Skeletal muscle tissue (tissue), 4 donors: ENCODE measurements around the gene KCNK3. TPM values are rescaled to one million over a fixed set of nuclear protein-coding genes. Genes with fewer than 3 reads are reported as not detected.
A peak's percentile ranks its signal among the peaks of the same experiment; 100 is the strongest.
"Not testable (repeated sequence)": the region's sequence is repeated elsewhere in the genome, so short reads cannot be mapped to it uniquely, and the experiment has no call there.

ENCODE experiments used
- H3K27ac ChIP-seq: one replicate; pipeline ENCODE4 v1.7.0; 2013; ENCODE audit warnings: mild to moderate bottlenecking, low read depth, low read length, inconsistent platforms
- H3K27me3 ChIP-seq, 3 donors: one replicate each; pipeline ENCODE4 v1.7.0; 2013; ENCODE audit warnings: low read length in 3 of 3; ENCODE audit not compliant: control insufficient read depth in 3 of 3, insufficient read depth in 3 of 3
- H3K36me3 ChIP-seq, 3 donors: one replicate each; pipeline ENCODE4 v1.7.0; 2013; ENCODE audit warnings: low read length in 3 of 3; ENCODE audit not compliant: control insufficient read depth in 3 of 3, insufficient read depth in 3 of 3
- H3K4me1 ChIP-seq, 3 donors: one replicate each; pipeline ENCODE4 v1.7.0; 2013; ENCODE audit warnings: low read length in 3 of 3, mild to moderate bottlenecking in 3 of 3; ENCODE audit not compliant: control insufficient read depth in 3 of 3, insufficient read depth in 3 of 3
- H3K4me3 ChIP-seq, 3 donors: one replicate each; pipeline ENCODE4 v1.7.0; 2013; ENCODE audit warnings: low read length in 3 of 3
- H3K9ac ChIP-seq, 3 donors: one replicate each; pipeline ENCODE4 v1.7.0; 2013; ENCODE audit warnings: low read length in 3 of 3, mild to moderate bottlenecking in 3 of 3, moderate library complexity in 2 of 3, low read depth in 1 of 3
- H3K9me3 ChIP-seq, 3 donors: one replicate each; pipeline ENCODE4 v1.7.0; 2013; ENCODE audit warnings: low read length in 3 of 3; ENCODE audit not compliant: control insufficient read depth in 3 of 3
- total RNA-seq: library from RNA; depleted of rRNA; stranded (reverse); fragments of >200 nt; gene quantifications from one replicate; pipeline ENCODE4 v1.2.3, GENCODE V29; 2014
- donor health status: Osteomylitis.

Gene KCNK3
- total RNA-seq, 1 donor from 2014 or later, result 0.52 TPM

- Histone ChIP-seq H3K9me3 (no peaks in the 10 kb centered on the region), H3K27me3 (no peaks in the 10 kb centered on the region), H3K4me1 (no peaks in the 10 kb centered on the region), H3K36me3 (no peaks in the 10 kb centered on the region), H3K27ac (no peak overlapping the region), H3K9ac (no peak overlapping the region), H3K4me3 (no peak overlapping the region)
Measured at GRCh38 chr2:26745609-26746327, 53.2 kb downstream of the KCNK3 start.

DNA sequence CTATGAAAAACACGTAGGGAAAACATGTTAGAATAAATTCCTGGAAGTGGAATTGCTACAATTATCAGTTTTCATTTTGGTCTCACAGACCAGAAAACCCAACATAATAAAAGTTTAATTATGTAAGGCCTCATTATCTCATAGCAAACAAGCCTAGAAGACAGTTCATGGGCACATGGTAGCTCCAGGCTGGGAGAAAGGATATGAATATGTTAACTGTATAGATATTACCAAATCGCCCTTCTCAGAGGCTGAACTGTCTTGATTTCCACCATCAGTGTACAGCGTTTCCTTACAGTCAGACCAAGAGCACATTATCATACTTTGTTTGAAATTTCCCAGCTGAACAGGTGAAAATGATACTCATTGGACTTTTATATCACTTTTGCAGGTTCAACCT lies 54.4 kb downstream of the KCNK3 start:
- Histone ChIP-seq H3K4me3 (no peak overlapping the region), H3K27me3 (no peaks in the 10 kb centered on the region), H3K36me3 (no peaks in the 10 kb centered on the region), H3K9ac (no peak overlapping the region), H3K4me1 (no peaks in the 10 kb centered on the region), H3K27ac (no peak overlapping the region), H3K9me3 (no peaks in the 10 kb centered on the region)

GRCh38 chr2:26749787-26750420 lies 57.4 kb downstream of the KCNK3 start:
- H3K9me3 ChIP-seq, H3K36me3 ChIP-seq, H3K9ac ChIP-seq, H3K4me3 ChIP-seq, H3K27me3 ChIP-seq, H3K4me1 ChIP-seq, H3K27ac ChIP-seq: not testable (repeated sequence)

- H3K4me3 ChIP-seq, H3K27me3 ChIP-seq, H3K9me3 ChIP-seq, H3K4me1 ChIP-seq, H3K9ac ChIP-seq, H3K27ac ChIP-seq, H3K36me3 ChIP-seq: not testable (repeated sequence)
Measured at GRCh38 chr2:26750467-26750866, 57.9 kb downstream of the KCNK3 start.

DNA sequence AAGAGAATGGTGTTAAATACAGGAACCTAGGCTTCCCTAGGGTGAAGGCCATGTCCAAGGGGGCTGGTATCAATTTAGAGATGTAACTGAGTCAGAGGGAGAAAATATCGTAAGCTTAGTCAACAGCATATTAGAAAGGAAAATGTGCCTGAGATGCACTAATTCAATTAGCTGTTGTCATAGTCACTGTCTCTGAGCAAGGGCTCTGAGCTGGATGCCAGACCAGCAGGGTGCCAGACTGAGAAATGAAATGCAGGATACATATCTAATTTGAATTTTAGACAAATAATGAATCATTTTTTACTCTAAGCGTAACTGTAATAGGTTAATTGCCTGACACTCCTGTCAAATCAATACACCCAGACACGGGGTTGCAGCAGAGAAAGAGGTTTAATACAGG lies 60.1 kb downstream of the KCNK3 start:
- Histone ChIP-seq H3K27me3 (no peaks in the 10 kb centered on the region), H3K4me3 (no peak overlapping the region), H3K36me3 (no peaks in the 10 kb centered on the region), H3K9ac (no peak overlapping the region), H3K27ac (no peak overlapping the region), H3K4me1 (no peaks in the 10 kb centered on the region), H3K9me3 (no peaks in the 10 kb centered on the region)

- Histone ChIP-seq H3K27me3 (no peaks in the 10 kb centered on the region), H3K9ac (no peak overlapping the region), H3K36me3 (no peaks in the 10 kb centered on the region), H3K4me1 (peaks cover 9 to 10% (median 9%) of the 10 kb centered on the region in 3 donors), H3K27ac (no peak overlapping the region), H3K4me3 (no peak overlapping the region), H3K9me3 (no peaks in the 10 kb centered on the region)
Measured at GRCh38 chr2:26754539-26754938, 62.0 kb downstream of the KCNK3 start.

GRCh38 chr2:26754972-26755670 lies 62.6 kb downstream of the KCNK3 start:
- Histone ChIP-seq H3K27me3 (no peaks in the 10 kb centered on the region), H3K4me3 (no peak overlapping the region), H3K9ac (no peak overlapping the region), H3K27ac (no peak overlapping the region), H3K36me3 (no peaks in the 10 kb centered on the region), H3K9me3 (no peaks in the 10 kb centered on the region), H3K4me1 (peaks cover 9 to 10% (median 9%) of the 10 kb centered on the region in 3 donors)

GRCh38 chr2:26756337-26756736 lies 63.8 kb downstream of the KCNK3 start:
- no peaks in the 10 kb centered on the region for H3K36me3 ChIP-seq
- H3K4me1 ChIP-seq, result peaks cover 9 to 10% (median 9%) of the 10 kb centered on the region in 3 donors
- H3K27me3 ChIP-seq, result no peaks in the 10 kb centered on the region
- no peaks in the 10 kb centered on the region for H3K9me3 ChIP-seq
- H3K4me3 ChIP-seq, result no peak overlapping the region
- H3K9ac ChIP-seq, result no peak overlapping the region
- no peak overlapping the region for H3K27ac ChIP-seq

- Histone ChIP-seq H3K4me1 (peaks cover 9 to 10% (median 9%) of the 10 kb centered on the region in 3 donors), H3K9ac (peak overlapping the region in 1 of 3 donors; percentile 43), H3K9me3 (no peaks in the 10 kb centered on the region), H3K36me3 (no peaks in the 10 kb centered on the region), H3K27me3 (no peaks in the 10 kb centered on the region), H3K4me3 (peak overlapping the region in 1 of 3 donors; percentile 54), H3K27ac (peak overlapping the region; percentile 51)
Measured at GRCh38 chr2:26757873-26758789, 65.6 kb downstream of the KCNK3 start.
